GM18907 (cell line): ENCODE measurements around the gene CFDP1.

Experiments
- ATAC-seq: cut with Tn5 transposase; IDR thresholded peaks from one replicate; pipeline ENCODE4 v1.9.1; 2021; ENCODE audit warnings: mild to moderate bottlenecking, moderate library complexity; ENCODE audit not compliant: unreplicated experiment

CFDP1 gene

GRCh38 chr16:75377729-75378386, 55.4 kb downstream of the CFDP1 start:
- ATAC-seq, result no peak

- no peak for ATAC-seq
These were observed 56.7 kb downstream of the CFDP1 start for GRCh38 chr16:75376475-75377161.

DNA sequence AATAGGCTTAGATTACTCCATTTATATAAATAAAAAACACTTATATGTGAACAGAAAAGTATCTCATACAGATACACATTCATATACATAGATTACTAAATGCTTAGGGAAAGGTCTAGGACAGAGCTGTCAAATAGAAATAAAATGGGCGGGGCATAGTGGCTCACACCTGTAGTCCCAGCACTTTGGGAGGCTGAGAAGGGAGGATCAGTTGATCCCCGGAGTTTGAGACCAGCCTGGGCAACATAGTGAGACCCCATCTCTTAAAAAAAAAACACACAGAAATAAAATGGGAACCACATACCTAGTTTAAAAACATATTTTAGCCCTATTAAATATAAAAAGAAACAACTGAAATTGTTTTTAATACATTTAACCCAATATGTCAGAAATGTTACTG, 58.9 kb downstream of the CFDP1 start:
- ATAC-seq, result no peak

GRCh38 chr16:75372236-75372856, 61.0 kb downstream of the CFDP1 start:
- no peak for ATAC-seq

DNA sequence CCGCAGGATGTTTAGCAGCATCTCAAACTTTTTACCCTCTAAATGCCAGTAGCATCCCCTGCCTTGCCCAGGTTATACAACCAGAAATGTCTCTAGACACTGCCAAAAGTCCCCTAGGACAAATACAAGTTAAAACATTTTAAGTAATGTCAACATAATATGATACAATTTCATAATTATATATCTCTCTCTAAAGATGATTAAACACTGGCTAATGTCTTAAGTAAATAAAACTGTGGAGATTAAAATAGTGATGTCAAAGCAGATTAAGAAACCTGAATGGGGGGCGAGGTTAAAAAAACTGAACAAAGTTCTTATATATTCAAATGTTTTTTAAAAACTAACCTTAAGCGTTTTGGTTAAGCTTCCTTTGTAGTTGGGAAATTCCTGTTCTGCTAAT, 62.1 kb downstream of the CFDP1 start:
- no peak for ATAC-seq

DNA sequence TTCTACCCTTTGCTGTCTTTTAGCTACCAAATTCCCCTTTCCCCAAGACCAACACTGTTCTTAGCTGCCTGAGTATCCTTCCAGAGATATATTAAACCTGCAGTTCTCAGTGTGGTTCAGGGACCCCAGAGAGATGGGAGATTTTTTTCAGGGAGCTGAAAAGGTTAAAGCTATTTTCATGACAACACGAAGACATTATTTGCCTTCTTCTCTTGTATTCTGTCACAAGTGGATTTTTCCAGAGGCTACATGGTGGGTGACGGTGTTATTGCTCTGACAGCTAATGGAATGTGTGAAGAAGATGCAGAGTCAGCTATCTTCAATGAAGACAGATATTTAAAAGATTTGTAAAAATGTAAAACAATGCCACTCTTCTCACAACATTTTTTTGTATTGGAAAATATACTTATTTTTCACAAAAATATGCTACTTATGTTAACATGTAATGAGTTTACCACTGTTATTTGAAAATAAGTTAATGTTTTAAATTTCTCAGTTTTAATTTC, 69.0 kb downstream of the CFDP1 start:
- no peak for ATAC-seq

DNA sequence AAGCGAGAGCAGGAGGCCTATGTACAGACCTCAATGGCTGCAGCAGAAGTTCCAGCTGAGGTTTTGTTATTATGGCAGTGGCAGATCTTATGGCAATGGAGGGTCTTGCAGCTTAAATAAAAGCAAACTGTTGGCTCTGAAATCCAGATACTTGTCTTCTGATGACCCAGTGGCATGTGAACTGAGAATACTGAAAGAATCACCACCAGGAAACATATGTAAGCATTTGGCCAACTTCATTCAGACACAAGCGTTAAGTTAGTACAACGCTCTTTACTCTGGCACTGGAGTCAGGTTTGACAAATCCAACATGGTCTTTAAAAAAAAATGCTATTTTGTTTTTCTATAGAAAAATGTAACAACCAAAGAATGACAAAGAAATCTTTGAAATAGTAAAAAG, 70.5 kb downstream of the CFDP1 start:
- ATAC-seq, result no peak

- no peak for ATAC-seq
These were observed 71.4 kb downstream of the CFDP1 start for GRCh38 chr16:75361936-75362335.

DNA sequence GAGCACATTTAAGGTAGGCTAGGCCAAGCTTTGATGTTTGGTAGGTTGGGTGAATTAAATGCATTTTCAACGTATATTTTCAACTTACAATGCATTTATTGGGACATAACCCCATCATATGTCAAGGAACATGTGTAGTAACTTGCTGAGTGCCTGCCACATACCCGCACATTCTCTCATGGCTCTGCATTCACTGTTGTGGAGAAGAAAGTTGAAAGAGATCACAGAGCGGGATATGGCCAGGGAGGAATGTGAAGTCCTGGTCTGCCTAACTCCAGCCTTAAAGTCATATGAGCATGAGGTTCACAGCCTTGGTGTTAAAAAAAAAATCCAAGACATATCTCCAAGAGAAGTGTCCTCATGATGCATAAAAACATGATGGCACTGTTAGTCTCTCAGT, 79.1 kb downstream of the CFDP1 start:
- ATAC-seq, result no peak

DNA sequence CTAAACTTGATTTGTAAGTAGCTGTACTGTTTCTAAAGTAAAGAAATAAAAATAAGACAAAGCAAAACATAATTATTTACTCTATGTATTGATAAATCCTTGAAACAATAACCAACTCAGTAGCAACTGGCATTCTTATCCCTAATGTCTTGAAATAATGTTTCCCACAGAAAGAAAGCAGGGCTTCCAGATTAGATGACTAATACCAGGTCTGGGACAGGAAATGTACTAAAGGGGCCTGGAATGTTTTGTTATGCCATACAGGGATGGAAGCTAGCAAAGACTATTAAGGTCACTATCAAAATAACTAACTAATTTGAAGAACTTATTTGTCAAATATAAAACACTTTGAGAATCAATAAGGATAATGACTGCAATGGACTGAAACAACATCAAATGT, 82.1 kb downstream of the CFDP1 start:
- ATAC-seq, result no peak

DNA sequence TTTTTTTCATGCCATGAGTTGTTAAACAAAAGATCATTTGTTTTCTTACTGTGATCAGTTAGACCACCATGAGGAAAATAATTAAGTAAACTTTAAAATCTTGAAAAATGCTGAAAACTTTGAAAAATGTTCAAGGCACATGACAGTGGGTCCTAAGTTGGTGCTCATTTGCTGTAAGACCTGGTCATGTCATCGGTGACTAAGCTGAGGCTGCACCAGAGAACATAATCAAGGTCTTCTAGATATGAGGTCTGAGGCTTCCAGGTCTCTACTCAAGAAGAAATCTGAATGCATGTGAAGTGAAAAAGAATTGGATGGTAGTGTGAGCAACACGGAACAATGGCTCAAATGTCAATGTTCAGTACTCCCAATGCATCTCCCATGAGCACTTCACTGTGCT, 87.6 kb downstream of the CFDP1 start:
- no peak for ATAC-seq

DNA sequence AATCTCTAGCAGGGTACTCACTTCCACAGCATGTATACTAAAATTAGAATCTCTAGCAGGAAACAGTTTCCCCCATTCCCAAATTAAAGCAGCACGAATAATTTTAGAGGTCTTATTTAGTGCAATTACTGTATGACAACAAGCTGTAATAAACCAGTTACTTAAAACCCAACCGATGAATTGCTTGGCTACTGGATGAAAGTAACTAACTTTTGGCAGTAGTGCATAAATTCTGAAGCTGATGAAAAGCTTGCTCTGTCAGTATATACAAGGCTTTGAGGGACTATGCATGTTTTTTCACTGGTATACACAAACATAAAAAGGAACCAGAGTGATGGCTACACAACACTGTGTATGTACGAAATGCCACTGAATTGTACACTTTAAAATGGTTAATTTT, 89.4 kb downstream of the CFDP1 start:
- no peak for ATAC-seq

- ATAC-seq, result no peak
These were observed 90.0 kb downstream of the CFDP1 start for GRCh38 chr16:75343286-75343685.

DNA sequence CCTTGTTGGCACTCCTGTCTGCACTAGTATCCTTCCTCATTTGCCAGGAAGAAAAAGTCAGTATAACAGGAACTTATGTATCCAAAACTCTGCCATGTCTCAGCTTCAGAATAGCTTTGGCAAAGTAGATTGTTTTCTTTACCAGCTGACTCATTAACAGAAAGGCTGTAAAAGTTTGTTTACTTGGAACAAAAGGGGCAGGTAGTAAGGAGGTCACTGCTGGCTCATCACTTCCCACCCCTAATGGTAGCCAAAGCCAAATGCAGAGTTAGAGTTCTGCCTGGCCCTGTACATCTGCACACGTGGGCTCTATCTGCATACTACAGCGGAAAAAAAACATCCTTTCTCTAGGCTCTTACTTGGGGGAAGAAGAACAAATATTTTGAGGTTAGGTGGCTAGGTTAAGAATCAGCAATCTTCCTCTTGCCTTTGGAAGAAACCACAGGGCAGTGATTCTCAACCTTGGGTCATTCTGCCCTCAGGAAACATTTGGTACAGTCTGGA, 90.9 kb downstream of the CFDP1 start:
- no peak for ATAC-seq

DNA sequence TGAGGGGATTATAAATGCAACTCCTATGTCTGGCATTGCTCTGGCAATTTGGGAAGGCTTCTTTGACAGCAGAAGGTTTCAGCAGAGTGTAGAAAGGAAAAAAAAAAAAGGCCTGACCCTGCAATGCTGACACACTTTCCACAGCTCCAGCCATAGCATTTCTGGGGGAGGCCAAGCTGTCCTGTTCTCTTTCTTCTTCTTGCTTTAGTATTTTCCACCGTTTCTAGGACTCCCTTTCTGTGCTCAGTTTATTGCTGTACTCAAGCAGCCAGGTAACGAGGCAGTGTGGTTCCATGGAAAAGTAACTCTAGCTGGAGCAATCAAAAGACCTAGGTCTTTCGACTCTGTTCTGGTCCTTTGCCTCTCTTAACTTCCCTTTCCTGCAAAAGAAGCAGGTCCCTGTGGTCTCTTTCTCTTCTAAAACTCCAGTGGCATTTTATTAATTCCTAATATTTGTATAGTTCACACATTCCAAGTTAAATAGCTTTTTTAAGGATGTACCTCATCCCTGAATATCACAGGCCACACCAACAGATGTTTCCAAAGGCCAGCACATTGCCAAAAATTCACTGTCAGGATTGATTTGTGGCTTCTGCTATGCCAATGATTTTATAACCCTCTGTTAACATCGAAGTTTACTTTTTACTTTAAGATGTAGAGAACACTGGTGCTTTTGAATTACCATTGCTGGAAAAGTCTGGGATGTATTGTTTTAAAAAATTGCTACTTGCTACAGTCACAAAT, 91.6 kb downstream of the CFDP1 start:
- ATAC-seq, result no peak

DNA sequence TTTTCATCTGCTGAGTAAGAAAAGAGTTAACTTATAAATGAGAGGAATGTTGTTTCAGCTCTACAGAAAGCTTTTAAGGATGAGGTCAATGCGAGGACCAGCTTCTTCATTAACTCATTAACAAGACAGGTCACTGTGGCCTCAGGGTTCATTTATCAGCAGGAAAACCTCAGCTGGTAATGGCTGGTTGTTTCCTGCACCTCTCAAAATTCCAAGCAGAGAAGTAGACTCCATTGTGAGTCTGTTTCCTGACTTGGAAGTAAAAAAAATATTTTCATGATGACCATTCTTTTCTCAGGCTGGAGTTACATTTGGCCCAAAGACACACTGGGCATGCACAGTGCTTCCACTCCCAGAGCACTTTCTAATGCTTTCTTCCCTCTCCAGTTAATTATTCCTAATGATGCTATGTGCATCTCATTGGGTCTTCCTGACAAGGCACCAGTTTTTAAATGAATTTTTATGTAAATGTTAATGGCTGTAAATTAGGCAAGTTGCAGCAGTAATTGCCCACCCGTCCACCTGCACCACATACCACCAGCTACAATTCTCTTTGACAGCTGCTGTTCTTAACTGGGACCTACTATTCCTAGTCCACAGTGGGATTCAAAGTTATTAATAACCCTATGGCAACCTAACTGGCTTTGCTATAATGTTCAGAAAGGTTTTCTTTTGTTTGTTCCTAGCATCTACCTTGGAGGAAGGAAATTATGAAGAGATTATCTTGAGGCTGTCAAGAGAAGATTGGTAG, 92.4 kb downstream of the CFDP1 start:
- ATAC-seq, result no peak

GRCh38 chr16:75337430-75337829, 95.9 kb downstream of the CFDP1 start:
- ATAC-seq, result no peak

DNA sequence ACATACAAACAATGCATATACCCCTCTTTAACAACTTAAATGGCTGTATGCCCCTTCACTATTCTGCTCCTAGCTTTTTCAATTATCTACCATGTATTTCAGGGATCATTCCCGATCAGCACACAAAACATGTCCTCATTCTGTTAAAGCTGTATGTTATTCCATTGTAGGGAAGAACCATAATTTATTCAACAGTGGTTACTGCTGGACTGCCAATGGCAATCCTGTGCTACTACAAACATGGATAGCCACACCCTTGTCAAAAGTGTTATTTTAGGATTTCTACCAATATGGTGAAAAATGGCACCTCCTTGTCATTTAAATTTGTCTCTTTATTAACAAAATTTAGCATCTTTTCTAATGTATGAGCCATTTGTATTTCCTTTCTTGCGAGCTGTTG, 96.8 kb downstream of the CFDP1 start:
- no peak for ATAC-seq

GRCh38 chr16:75333721-75334163, 99.6 kb downstream of the CFDP1 start:
- no peak for ATAC-seq

DNA sequence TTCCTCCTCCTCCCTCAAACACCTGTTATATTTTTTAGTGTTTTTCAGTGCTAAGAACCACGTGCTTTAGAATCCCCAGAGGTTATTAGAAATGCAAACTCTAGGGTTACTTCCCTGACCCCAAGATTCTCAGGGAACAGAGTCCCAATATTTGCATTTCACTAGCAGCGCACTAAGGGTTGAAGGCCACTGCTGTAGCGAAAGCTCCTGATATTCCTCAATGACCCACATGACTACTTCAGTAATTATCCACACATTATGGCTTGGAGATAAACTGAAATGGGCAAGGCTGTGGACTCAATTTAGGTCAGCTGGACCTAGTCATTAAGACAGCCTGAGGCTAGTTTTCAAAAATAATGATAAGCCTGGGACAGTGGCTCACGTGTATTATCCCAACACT, 103.4 kb downstream of the CFDP1 start:
- no peak for ATAC-seq

- ATAC-seq, result no peak
These were observed 107.0 kb downstream of the CFDP1 start for GRCh38 chr16:75326333-75326732.
